Neural cell (in vitro differentiated cells): Measurements from ENCODE around the gene ACTN1.

Experiments used
- EP300 ChIP-seq: fragments of 450-650 bp; conservative IDR thresholded peaks from 2 replicates; pipeline ENCODE4 v1.6.1; 2014; ENCODE audit warnings: antibody characterized with exemption, mild to moderate bottlenecking, moderate library complexity; ENCODE audit not compliant: poor library complexity, severe bottlenecking
- EZH2 ChIP-seq: fragments of 200-600, 300-800 bp; shearing (Covaris generic), sonication (generic); IDR thresholded peaks from 2 replicates; pipeline ENCODE4 v1.6.1; 2014; ENCODE audit warnings: antibody characterized with exemption, low read length, borderline replicate concordance, mild to moderate bottlenecking; ENCODE audit not compliant: insufficient read depth, poor library complexity, severe bottlenecking
- POLR2AphosphoS5 ChIP-seq: IDR thresholded peaks from 2 replicates; pipeline ENCODE4 v1.6.1; 2012
- RAD21 ChIP-seq: fragments of 450-650 bp; conservative IDR thresholded peaks from 2 replicates; pipeline ENCODE4 v1.6.1; 2014; ENCODE audit warnings: antibody characterized with exemption, mild to moderate bottlenecking, moderate library complexity
- TF ChIP-seq, protein P1 (sequence below): fragments of 450-650 bp; IDR thresholded peaks from 2 replicates; pipeline ENCODE4 v1.5.1; 2014; ENCODE audit warnings: antibody characterized with exemption, mild to moderate bottlenecking, moderate library complexity; ENCODE audit not compliant: poor library complexity, severe bottlenecking

DNA sequence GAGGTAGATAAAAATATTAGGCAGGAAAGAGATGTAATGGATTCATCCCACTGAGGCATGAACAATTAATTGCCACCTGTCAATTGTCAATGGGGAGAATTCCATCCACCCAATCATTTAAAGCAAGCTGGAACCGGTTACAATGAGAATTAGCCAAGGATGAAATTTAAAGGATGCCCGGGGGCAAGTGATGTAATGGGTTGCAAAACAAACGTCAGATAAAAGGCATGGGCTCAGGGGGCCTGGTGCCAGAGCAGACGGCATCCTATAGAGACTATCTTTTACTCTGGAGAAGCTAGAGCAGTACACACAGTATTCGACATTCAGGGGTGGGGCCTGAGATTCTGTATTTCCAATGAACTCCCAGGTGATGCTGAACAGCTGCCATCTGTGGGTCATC is 105.7 kb downstream of the ACTN1 start:
- TF ChIP-seq POLR2AphosphoS5, result no peak
- TF ChIP-seq, protein P1, sequence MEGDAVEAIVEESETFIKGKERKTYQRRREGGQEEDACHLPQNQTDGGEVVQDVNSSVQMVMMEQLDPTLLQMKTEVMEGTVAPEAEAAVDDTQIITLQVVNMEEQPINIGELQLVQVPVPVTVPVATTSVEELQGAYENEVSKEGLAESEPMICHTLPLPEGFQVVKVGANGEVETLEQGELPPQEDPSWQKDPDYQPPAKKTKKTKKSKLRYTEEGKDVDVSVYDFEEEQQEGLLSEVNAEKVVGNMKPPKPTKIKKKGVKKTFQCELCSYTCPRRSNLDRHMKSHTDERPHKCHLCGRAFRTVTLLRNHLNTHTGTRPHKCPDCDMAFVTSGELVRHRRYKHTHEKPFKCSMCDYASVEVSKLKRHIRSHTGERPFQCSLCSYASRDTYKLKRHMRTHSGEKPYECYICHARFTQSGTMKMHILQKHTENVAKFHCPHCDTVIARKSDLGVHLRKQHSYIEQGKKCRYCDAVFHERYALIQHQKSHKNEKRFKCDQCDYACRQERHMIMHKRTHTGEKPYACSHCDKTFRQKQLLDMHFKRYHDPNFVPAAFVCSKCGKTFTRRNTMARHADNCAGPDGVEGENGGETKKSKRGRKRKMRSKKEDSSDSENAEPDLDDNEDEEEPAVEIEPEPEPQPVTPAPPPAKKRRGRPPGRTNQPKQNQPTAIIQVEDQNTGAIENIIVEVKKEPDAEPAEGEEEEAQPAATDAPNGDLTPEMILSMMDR, result no peak
- TF ChIP-seq EZH2, result no peak
- TF ChIP-seq EP300, result no peak
- TF ChIP-seq RAD21, result no peak
